IPS-NIHi7 (cell line): ENCODE measurements around the gene ZNF708.
"Not testable (repeated sequence)": the region's sequence is repeated elsewhere in the genome, so short reads cannot be mapped to it uniquely, and the experiment has no call there.

Experiments used
- DNase-seq: peaks from one replicate; pipeline ENCODE4 v3.0.0; 2012; ENCODE audit warnings: mixed read lengths; ENCODE audit errors: extremely low spot score

ZNF708 gene

GRCh38 chr19:21328885-21329605 lies at the start of gene ZNF708:
ZNF708 (minus strand) TSS chr19:21329410; CDS start chr19:21329212, 198 bp downstream.
- DNase-seq = peak; percentile 95

- DNase-seq = no peak
These were observed 33.1 kb upstream of the ZNF708 start for GRCh38 chr19:21362291-21362690.

- DNase-seq = peak; percentile 95
These were observed 29.7 kb upstream of the ZNF708 start, which contains the start of gene ZNF738 for GRCh38 chr19:21358768-21359451. ZNF738 (plus strand) TSS chr19:21359000; CDS start chr19:21359141, 141 bp downstream.

- DNase-seq = no peak
These were observed 23.6 kb upstream of the ZNF708 start for GRCh38 chr19:21352830-21353229.

- not testable (repeated sequence) for DNase-seq
These were observed 15.6 kb upstream of the ZNF708 start for GRCh38 chr19:21344841-21345240.

GRCh38 chr19:21335721-21336120 lies 6.5 kb upstream of the ZNF708 start:
- no peak for DNase-seq

GRCh38 chr19:21328406-21328805 lies 804 bp downstream of the ZNF708 start:
- peak; percentile 9 for DNase-seq

- DNase-seq = no peak
These were observed 3.0 kb downstream of the ZNF708 start for GRCh38 chr19:21326169-21326568.

- DNase-seq = no peak
These were observed 6.2 kb downstream of the ZNF708 start for GRCh38 chr19:21323000-21323399.

GRCh38 chr19:21322528-21322927 lies 6.7 kb downstream of the ZNF708 start:
- DNase-seq = no peak

- DNase-seq = no peak
These were observed 7.2 kb downstream of the ZNF708 start for GRCh38 chr19:21321996-21322395.

GRCh38 chr19:21321134-21321533 lies 8.1 kb downstream of the ZNF708 start:
- no peak for DNase-seq

- DNase-seq = no peak
These were observed 11.4 kb downstream of the ZNF708 start for GRCh38 chr19:21317821-21318220.

GRCh38 chr19:21314676-21315075 lies 14.5 kb downstream of the ZNF708 start:
- no peak for DNase-seq

GRCh38 chr19:21312807-21313206 lies 16.4 kb downstream of the ZNF708 start:
- not testable (repeated sequence) for DNase-seq

GRCh38 chr19:21308773-21309172 lies 20.4 kb downstream of the ZNF708 start:
- no peak for DNase-seq

GRCh38 chr19:21306881-21307479 lies 22.2 kb downstream of the ZNF708 start:
- not testable (repeated sequence) for DNase-seq

- not testable (repeated sequence) for DNase-seq
These were observed 35.4 kb downstream of the ZNF708 start for GRCh38 chr19:21293768-21294167.

- DNase-seq = no peak
These were observed 59.4 kb downstream of the ZNF708 start for GRCh38 chr19:21269813-21270212.

GRCh38 chr19:21264891-21265290 lies 64.3 kb downstream of the ZNF708 start:
- DNase-seq = no peak

GRCh38 chr19:21264416-21264815 lies 64.8 kb downstream of the ZNF708 start:
- no peak for DNase-seq

- DNase-seq = not testable (repeated sequence)
These were observed 68.3 kb downstream of the ZNF708 start for GRCh38 chr19:21260848-21261381.
